Tibial nerve (tissue), 4 donors: ENCODE measurements around the gene FOLR1.
"Not testable (repeated sequence)": the region's sequence is repeated elsewhere in the genome, so short reads cannot be mapped to it uniquely, and the experiment has no call there.

Experiments
- EP300 ChIP-seq, 2 donors: sonication (generic); formaldehyde crosslinking; IDR thresholded peaks; one replicate each; pipeline ENCODE4 v1.6.1; 2017; ENCODE audit warnings: antibody characterized with exemption in 2 of 2, mild to moderate bottlenecking in 1 of 2
- TF ChIP-seq, protein P1 (sequence below), 5 experiments: fragments of 200-600 bp in 3 of 5; fragments of 450-650 bp in 2 of 5; sonication (generic) in 3 of 5; IDR thresholded peaks; one replicate each; pipeline ENCODE4 v1.5.1; 2016 to 2019; ENCODE audit warnings: antibody characterized with exemption in 5 of 5, mild to moderate bottlenecking in 3 of 5, moderate library complexity in 2 of 5

DNA sequence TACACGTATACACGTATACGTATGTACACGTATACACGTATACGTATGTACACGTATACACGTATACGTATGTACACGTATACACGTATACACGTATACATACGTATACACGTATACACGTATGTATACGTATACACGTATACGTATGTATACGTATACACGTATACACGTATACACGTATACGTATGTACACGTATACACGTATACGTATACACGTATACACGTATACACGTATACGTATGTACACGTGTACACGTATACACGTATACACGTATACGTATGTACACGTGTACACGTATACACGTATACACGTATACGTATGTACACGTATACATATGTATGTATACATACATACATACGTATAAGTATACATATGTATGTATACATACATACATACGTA lies 9.5 kb downstream of the FOLR1 start:
- TF ChIP-seq, protein P1, sequence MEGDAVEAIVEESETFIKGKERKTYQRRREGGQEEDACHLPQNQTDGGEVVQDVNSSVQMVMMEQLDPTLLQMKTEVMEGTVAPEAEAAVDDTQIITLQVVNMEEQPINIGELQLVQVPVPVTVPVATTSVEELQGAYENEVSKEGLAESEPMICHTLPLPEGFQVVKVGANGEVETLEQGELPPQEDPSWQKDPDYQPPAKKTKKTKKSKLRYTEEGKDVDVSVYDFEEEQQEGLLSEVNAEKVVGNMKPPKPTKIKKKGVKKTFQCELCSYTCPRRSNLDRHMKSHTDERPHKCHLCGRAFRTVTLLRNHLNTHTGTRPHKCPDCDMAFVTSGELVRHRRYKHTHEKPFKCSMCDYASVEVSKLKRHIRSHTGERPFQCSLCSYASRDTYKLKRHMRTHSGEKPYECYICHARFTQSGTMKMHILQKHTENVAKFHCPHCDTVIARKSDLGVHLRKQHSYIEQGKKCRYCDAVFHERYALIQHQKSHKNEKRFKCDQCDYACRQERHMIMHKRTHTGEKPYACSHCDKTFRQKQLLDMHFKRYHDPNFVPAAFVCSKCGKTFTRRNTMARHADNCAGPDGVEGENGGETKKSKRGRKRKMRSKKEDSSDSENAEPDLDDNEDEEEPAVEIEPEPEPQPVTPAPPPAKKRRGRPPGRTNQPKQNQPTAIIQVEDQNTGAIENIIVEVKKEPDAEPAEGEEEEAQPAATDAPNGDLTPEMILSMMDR (IDR thresholded peaks at IDR 0.05), result not testable (repeated sequence)
- TF ChIP-seq EP300 (IDR thresholded peaks at IDR 0.05), result not testable (repeated sequence)
